ENCODE data around the gene PARP12. TPM values are rescaled to one million over a fixed set of nuclear protein-coding genes. Genes with fewer than 3 reads are reported as not detected.

Gene PARP12
- total RNA-seq, 1 donor from 2014 or later, result 9.2 TPM

DNA sequence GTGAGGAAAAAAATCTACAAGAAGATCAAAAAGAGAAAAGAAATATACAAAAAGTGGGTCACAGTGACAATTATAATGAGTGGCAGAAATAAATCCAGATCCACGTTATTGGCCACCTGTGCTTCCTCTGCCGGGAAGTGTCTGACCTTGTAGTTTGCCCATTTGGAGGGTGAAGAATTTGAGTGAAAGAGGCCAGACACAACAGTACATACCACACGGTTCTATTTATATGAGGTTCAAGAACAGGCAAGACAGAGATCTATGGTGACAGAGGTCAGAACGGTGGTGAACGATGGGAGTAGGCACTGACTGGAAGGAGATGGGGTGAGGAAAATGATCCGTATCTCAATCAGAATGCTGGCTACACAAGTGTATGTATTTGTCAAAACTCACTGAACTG, 17.1 kb downstream of the PARP12 start:
- peaks cover 6% of the 10 kb centered on the region for H3K36me3 ChIP-seq (ENCODE audit: control insufficient read depth, insufficient read depth, low read length)
- no peaks in the 10 kb centered on the region for H3K27me3 ChIP-seq (ENCODE audit: control insufficient read depth, insufficient read depth, low read length)
- no peak overlapping the region for H3K4me3 ChIP-seq (ENCODE audit: low read depth, low read length)
- TF ChIP-seq, protein P1, sequence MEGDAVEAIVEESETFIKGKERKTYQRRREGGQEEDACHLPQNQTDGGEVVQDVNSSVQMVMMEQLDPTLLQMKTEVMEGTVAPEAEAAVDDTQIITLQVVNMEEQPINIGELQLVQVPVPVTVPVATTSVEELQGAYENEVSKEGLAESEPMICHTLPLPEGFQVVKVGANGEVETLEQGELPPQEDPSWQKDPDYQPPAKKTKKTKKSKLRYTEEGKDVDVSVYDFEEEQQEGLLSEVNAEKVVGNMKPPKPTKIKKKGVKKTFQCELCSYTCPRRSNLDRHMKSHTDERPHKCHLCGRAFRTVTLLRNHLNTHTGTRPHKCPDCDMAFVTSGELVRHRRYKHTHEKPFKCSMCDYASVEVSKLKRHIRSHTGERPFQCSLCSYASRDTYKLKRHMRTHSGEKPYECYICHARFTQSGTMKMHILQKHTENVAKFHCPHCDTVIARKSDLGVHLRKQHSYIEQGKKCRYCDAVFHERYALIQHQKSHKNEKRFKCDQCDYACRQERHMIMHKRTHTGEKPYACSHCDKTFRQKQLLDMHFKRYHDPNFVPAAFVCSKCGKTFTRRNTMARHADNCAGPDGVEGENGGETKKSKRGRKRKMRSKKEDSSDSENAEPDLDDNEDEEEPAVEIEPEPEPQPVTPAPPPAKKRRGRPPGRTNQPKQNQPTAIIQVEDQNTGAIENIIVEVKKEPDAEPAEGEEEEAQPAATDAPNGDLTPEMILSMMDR (IDR thresholded peaks at IDR 0.05; ENCODE audit: insufficient read depth, low read length, severe bottlenecking), result no peak
- FAIRE-seq (no peak), DNase-seq (ENCODE audit: low read depth) (no peak)

DNA sequence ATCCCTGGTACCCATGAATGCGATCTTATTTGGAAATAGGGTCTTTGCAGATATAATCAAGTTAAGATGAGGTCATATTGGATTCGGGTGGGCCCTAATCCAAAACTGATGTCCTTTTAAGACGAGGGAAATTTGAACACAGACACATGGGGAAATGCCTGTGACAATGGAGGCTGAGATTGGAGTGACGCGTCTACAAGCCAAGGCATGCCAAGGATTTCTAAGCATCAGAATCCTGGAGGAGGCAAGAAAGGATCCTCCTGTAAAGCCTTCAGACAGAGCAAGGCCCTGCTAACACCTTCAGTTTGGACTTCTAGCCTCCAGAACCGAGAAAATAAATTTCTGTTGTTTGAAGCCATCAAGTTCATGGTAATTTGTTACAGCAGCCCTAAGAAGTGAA, 18.5 kb downstream of the PARP12 start:
- TF ChIP-seq, protein P1 (IDR thresholded peaks at IDR 0.05; ENCODE audit: insufficient read depth, low read length, severe bottlenecking), result no peak
- FAIRE-seq, result no peak
- DNase-seq (ENCODE audit: low read depth), result peak; percentile 65
- H3K4me3 ChIP-seq (ENCODE audit: low read depth, low read length), result no peak overlapping the region
- H3K27me3 ChIP-seq (ENCODE audit: control insufficient read depth, insufficient read depth, low read length), result no peaks in the 10 kb centered on the region
- H3K36me3 ChIP-seq (ENCODE audit: control insufficient read depth, insufficient read depth, low read length), result peaks cover 4% of the 10 kb centered on the region

DNA sequence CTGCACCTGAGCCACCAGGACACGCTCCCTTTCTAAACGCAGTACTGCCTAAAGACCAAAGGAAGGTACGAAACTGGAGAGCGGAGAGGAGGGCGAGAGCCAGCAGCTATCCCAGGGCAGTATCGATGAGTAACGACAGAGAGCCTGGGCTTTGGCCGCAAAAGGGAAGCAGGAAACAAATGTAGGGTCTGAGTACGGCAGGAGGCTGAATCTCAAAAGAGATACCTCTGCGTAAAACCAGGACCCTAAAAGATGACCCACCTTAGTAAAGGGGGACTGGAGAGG, 20.4 kb downstream of the PARP12 start:
- TF ChIP-seq, protein P1 (IDR thresholded peaks at IDR 0.05; ENCODE audit: insufficient read depth, low read length, severe bottlenecking), result no peak
- FAIRE-seq, result no peak
- H3K27me3 ChIP-seq (ENCODE audit: control insufficient read depth, insufficient read depth, low read length), result no peaks in the 10 kb centered on the region
- H3K4me3 ChIP-seq (ENCODE audit: low read depth, low read length), result no peak overlapping the region
- no peak for DNase-seq (ENCODE audit: low read depth)
- peaks cover 5% of the 10 kb centered on the region for H3K36me3 ChIP-seq (ENCODE audit: control insufficient read depth, insufficient read depth, low read length)

DNA sequence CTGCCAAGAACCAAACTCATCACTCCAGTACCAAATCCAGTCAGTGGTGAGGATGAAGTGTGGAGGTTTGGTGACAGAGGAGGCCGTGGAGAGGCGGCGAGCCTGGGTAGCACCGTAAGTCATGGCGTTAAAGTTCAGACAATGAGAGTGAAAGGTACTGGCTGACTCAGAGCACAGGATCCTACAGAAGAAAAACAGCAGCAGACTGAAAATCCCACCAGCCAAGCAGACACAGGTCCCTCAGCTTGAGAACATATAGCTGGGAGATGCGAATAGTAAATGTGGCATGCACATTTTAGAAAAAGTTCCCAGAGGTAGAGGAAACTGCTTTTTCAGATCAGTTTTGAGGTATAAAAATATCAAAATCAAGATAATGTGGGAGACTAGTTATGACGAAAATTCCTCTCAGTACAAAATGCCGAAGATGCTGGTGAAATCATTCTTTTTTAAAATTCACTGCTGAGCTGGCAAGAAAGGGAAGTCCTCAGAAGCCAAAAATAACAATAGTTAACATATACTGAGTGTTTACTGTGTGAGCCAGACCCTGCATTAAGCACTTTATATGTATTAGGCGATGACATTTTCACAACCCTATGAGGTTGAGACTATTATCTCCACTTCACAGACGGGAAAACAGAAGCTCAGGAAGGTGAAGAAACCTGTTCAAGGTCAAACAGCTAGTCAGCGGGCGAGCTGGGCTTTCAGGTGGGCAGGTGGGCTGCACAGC, 20.9 kb downstream of the PARP12 start:
- peaks cover 5% of the 10 kb centered on the region for H3K36me3 ChIP-seq (ENCODE audit: control insufficient read depth, insufficient read depth, low read length)
- no peaks in the 10 kb centered on the region for H3K27me3 ChIP-seq (ENCODE audit: control insufficient read depth, insufficient read depth, low read length)
- H3K4me3 ChIP-seq (ENCODE audit: low read depth, low read length), result no peak overlapping the region
- no peak for DNase-seq (ENCODE audit: low read depth)
- TF ChIP-seq, protein P1 (IDR thresholded peaks at IDR 0.05; ENCODE audit: insufficient read depth, low read length, severe bottlenecking), result no peak
- FAIRE-seq, result no peak

DNA sequence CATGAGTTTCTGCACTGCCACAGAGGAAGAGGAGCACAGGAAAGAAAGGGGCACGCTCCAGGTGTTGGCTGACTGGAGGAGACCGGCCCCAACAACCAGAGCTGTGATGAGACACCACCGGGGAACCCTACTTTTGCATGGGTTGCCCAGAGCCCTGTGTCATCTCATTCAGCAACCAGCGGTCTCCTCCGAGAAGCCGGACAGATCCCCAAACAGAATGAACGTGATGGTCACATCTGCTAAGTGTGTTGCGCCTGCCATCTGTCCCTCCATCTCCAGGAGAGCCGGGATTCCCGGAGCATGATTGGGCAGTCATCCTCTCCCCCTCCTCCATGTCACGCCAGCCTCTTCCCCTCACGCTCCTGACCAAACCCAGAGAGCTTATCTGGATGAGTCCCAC, 22.9 kb downstream of the PARP12 start:
- FAIRE-seq, result no peak

More for the DNA sequence above, 22.9 kb downstream of the PARP12 start:
- Histone ChIP-seq H3K36me3 (ENCODE audit: control insufficient read depth, insufficient read depth, low read length) (peaks cover 5% of the 10 kb centered on the region), H3K27me3 (ENCODE audit: control insufficient read depth, insufficient read depth, low read length) (no peaks in the 10 kb centered on the region), H3K4me3 (ENCODE audit: low read depth, low read length) (no peak overlapping the region)
- no peak for DNase-seq (ENCODE audit: low read depth)
- TF ChIP-seq, protein P1 (IDR thresholded peaks at IDR 0.05; ENCODE audit: insufficient read depth, low read length, severe bottlenecking), result no peak

Data from bronchial epithelial cell (primary cell).